Activated T-cell treated with anti-CD3 and anti-CD28 coated beads for 4 hours (primary cell): ENCODE data around the gene MUC2.

Source experiments
- DNase-seq: peaks from one replicate; pipeline ENCODE4 v3.0.0-alpha.2; 2020

MUC2 gene

DNA sequence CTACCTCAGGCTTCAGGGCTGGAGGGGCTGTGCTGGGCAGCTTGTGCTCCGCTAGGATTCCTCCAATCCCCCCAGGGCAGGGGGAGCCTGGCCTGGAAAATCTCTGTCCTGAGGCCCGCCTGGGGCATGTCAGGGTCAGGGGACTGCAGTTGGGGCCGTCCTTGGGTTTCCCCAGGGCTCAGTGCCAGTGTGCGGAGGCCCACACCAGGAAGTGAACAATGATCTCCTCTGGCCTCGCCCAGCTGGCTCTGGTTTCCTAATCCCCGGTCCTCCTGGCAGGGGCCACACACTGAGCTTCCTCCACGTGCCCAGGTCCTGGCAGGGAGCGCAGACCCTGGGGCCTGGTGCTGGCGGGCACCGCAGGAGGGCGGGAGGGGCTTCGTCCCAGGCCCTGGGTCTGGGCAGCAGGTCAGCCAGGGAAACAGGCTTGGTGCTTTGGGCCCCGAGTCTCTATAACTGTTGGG, 1.4 kb upstream of the MUC2 start:
- DNase-seq, result no peak

DNA sequence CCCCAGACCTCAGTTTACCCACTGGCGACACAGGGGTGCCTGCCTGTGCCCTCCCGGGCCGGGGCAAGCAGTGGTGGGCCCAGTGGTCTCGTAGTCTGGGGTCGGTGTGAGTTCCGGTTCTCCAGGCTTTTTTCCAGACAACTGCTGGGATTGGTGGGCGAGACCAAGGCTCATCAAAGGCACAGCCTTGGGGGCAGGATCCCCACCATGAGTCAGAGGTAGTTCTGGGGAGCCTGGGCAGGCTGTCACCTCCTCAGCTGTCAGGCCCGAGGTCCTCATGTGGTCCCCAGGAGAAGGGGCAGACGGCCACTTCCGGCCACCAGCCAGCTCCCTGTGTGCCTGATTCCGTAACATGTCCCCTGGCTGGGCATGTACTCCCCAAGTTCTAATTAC, 827 bp upstream of the MUC2 start:
- no peak for DNase-seq

DNA sequence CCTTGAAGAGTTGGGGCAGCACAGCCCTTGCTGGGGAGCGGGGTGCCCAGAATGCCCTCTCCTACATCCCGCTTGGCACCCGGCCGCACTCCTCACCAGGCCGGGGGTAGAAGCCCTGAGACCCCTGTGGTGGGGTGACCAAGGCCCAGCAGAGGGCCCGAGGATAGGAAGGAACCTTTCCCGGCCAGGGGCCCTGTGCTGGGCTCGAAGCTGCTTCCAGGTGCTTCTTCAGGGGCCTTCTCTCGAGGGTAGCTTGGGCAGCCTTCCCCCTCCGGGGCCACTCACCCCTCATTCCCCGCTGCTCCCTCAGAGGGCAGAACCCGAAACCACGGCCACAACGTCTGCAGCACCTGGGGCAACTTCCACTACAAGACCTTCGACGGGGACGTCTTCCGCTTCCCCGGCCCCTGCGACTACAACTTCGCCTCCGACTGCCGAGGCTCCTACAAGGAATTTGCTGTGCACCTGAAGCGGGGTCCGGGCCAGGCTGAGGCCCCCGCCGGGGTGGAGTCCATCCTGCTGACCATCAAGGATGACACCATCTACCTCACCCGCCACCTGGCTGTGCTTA, 752 bp downstream of the MUC2 start:
- DNase-seq, result no peak

DNA sequence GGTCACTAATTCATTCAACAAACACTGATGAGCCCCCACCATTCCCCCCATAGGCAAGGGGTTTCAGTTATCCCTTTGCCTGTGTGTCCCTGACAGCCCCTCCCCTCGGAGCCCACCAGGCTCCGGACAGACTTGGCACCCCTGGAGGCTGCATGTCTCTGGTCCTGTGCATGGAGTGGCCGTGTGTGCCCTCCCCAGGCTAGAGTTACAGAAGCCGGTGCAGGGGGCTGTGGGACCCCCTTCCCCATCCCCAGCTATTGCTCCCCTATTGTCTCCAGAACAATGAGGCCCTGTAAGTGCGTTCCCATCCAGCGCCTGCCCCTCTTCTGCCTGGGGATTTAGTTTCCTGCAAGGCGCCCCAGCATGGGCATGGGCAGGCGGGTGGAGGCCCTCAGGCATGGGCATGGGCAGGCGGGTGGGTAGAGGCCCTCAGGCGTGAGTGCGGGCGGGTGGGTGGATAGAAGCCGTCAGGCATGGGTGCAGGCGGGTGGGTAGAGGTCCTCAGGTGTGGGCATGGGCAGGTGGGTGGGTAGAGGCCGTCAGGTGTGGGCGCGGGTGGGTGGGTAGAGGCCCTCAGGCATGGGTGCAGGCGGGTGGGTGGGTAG, 1.5 kb downstream of the MUC2 start:
- DNase-seq, result no peak

DNA sequence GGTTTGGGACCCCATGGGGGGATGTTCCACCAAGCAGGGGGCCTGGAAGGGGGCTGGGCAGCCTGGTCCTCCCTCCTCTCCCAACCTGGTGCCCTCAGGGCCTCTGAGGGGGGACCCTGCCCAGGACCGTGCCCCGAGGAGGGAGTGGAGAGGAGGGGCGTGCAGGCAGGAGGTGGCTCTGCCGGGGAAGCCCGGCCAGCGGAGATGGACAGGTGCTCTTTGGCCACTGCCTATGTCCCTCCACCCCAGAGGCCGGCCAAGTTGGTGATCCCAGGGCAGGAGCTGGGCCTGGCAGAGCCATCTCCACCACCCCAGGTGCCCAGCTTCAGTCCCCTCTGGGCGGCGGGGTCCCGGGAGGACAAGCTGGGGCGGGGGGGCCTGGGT, 2.4 kb downstream of the MUC2 start:
- no peak for DNase-seq

DNA sequence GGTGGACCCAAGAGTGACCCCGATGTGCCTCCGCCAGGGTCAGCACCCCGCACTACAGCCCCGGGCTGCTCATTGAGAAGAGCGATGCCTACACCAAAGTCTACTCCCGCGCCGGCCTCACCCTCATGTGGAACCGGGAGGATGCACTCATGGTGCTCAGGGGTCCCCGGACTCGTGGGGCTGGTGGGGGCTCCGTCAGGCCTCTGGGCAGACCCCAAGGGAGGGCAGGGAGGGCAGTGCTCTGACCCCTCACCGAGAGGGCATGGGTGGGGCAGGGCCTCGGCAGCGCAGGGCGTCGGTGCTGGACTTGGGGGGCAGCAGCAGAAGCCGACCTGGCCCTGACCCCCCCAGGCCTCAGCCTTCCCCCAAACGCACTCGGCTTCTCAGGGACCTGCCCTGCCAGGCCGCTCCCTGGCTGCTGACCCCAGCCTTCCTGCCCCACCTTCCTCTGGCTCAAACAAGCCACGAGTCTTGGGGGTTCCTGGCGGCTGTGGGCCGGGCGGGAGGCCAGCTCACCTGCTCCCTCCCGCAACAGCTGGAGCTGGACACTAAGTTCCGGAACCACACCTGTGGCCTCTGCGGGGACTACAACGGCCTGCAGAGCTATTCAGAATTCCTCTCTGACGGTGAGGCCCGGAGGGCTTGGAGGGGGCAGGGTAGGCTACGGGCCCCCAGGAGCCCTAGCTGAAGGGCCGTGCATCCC, 2.9 kb downstream of the MUC2 start:
- DNase-seq, result no peak

DNA sequence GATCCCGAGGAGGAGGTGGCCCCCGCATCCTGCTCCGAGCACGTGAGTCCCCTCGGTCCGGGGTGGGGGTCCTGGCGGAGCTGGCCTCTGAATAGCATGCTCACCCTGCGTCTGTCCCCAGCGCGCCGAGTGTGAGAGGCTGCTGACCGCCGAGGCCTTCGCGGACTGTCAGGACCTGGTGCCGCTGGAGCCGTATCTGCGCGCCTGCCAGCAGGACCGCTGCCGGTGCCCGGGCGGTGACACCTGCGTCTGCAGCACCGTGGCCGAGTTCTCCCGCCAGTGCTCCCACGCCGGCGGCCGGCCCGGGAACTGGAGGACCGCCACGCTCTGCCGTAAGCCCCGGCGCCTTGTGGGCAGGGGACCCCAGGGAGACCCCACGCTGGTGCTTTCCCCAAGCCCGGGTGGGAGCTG, 3.5 kb downstream of the MUC2 start:
- no peak for DNase-seq

DNA sequence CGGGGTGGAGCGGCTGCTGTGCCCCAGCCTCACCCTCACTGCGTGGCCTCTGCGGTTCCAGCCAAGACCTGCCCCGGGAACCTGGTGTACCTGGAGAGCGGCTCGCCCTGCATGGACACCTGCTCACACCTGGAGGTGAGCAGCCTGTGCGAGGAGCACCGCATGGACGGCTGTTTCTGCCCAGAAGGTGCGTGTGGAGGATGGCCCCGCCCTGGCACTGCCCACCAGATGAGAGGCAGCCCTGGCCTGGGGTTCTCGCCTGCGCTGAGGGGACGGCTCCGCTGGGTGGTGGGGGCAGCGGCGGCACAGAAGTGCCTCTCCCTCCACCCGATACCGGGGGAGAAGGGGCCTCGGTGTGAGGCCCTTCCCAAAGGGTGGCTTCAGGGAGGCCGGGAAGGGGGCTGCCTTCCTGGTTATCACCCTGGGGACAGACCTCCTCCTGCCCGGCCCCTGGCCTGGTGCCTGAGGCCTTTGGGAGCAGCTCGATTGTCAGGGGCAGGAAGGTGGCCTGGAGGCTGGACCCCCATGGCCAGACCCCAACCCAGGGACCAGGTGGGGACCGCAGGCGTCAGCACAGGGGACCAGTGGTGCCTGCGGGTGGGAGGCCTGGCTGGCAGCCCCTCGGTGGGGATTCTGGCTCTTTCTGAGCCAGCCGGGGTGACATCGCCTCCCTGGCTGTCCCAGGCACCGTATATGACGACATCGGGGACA, 7.1 kb downstream of the MUC2 start:
- DNase-seq, result no peak

DNA sequence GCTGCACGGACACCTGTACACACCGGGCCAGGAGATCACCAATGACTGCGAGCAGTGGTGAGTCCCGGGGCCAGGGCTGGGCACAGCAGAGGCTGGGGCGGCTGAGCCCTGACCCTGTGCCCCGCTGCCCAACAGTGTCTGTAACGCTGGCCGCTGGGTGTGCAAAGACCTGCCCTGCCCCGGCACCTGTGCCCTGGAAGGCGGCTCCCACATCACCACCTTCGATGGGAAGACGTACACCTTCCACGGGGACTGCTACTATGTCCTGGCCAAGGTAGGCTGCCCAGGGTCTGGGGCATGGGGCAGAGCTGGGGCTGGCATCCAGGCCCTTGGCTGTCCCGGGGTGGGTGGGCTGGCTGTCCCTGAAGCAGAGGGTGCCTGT, 7.7 kb downstream of the MUC2 start:
- DNase-seq, result no peak

DNA sequence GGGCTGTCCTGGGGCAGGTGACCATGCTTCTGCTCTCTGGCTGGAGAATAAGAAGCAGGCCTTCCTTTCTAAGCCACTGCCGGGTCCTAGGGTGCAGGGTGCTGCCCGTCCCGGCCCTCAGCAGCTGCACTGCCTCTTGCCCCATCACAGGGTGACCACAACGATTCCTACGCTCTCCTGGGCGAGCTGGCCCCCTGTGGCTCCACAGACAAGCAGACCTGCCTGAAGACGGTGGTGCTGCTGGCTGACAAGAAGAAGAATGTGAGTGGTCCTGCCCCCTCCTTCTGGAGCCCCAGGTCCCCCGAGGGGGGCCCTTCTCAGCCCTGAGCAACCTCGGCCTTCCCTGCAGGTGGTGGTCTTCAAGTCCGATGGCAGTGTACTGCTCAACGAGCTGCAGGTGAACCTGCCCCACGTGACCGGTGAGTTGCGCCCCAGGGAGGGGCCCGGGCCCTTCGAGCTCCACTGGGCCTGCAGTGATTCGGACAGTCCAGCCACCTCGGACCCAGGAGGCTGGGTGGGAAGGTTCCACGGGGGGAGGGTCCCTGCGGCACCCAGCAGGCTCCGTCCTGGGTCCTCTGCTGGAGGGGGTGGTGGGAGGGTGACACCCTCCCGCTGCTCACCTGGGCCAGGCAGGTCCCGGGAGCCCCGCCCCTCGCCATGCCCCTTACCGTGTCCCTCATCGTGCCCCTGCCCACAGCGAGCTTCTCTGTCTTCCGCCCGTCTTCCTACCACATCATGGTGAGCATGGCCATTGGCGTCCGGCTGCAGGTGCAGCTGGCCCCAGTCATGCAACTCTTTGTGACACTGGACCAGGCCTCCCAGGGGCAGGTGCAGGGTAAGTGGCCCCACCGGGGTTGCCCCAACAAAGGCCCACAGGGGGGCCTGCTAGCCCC, 8.3 kb downstream of the MUC2 start:
- no peak for DNase-seq

DNA sequence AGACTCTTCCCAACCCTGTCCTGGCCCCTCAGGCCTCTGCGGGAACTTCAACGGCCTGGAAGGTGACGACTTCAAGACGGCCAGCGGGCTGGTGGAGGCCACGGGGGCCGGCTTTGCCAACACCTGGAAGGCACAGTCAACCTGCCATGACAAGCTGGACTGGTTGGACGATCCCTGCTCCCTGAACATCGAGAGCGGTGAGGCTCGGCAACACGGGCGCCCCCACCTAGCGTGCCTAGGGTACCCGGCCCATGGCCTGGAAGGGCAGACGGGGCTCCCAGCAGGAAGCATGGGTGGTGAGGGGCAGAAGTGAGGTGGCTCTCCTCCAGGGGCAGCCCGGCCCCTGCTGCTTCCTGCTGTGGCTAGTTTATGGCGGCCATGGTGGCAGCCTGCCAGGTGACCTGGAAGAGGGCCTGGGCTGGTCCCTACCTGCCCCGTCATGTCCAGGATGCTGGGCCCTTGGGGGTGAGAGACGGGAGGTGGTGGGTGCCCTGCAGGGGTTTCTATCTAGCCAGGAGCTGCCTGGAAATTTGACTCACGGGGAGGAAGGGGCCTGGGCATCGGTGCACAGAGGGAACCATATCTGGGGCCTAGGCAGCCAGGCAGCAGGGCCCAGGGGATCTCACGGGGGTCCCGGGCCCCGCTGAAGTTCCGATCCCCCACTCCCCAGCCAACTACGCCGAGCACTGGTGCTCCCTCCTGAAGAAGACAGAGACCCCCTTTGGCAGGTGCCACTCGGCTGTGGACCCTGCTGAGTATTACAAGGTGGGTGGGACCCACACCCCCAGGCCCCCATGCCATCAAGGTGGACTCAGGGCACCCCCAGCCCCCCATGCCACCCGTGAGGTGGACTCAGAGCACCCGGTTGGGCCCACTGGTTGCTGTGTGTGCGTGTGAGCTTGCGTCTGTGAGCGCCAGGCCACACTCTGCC, 9.2 kb downstream of the MUC2 start:
- DNase-seq, result no peak

DNA sequence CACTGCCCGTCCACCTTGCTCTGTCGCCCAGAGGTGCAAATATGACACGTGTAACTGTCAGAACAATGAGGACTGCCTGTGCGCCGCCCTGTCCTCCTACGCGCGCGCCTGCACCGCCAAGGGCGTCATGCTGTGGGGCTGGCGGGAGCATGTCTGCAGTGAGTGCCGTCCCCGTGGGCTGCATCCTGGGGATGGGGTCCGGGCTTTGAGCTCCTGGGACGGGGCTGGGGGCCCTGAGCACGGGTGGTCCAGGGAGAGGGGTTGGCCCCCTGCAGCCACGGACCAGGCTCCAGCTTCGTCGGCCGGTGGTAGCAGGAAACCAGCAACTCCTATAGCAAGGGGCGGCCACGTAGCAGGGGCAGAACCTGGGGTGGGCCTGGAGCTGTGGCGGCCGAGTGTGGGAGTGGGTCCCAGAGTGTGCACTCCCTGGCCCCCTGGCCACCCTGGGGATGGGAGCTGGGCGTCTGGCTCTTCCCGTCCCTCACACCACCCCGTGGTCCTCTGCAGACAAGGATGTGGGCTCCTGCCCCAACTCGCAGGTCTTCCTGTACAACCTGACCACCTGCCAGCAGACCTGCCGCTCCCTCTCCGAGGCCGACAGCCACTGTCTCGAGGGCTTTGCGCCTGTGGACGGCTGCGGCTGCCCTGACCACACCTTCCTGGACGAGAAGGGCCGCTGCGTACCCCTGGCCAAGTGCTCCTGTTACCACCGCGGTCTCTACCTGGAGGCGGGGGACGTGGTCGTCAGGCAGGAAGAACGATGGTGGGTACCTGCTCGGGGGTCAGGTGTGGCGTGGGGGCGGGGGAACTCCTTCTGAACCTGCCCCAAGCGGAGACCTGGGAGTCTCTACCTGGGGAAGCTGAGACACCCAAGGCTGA, 10.1 kb downstream of the MUC2 start:
- DNase-seq, result no peak

DNA sequence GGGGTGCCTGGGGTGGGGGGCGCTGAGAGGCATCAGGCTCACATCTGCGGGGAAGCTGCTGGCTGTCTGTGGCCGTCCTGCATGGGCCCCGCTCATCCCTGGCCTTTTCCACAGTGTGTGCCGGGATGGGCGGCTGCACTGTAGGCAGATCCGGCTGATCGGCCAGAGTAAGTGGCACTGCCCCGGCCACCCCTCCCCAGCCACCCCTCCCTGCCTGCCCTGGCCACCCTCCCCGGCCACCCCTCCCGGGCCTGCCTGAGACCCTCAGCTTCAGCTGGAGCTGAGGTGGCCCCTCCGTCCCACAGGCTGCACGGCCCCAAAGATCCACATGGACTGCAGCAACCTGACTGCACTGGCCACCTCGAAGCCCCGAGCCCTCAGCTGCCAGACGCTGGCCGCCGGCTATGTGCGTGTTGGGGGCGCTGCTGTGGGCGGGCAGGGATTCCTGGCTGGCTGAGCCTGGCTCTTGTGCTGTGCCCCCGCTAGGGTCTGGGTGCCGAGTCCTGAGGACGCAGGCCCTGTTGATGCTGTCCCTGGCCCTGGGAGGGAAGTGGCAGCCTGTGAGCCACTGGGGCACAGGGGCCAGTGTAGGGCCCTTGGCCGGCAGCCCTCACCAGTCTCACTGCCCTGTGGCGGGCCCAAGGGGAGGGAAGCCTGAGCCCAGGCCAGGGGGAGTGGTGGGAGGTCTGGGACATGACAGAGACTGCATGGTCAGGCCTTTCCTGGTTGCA, 10.9 kb downstream of the MUC2 start:
- DNase-seq, result no peak

DNA sequence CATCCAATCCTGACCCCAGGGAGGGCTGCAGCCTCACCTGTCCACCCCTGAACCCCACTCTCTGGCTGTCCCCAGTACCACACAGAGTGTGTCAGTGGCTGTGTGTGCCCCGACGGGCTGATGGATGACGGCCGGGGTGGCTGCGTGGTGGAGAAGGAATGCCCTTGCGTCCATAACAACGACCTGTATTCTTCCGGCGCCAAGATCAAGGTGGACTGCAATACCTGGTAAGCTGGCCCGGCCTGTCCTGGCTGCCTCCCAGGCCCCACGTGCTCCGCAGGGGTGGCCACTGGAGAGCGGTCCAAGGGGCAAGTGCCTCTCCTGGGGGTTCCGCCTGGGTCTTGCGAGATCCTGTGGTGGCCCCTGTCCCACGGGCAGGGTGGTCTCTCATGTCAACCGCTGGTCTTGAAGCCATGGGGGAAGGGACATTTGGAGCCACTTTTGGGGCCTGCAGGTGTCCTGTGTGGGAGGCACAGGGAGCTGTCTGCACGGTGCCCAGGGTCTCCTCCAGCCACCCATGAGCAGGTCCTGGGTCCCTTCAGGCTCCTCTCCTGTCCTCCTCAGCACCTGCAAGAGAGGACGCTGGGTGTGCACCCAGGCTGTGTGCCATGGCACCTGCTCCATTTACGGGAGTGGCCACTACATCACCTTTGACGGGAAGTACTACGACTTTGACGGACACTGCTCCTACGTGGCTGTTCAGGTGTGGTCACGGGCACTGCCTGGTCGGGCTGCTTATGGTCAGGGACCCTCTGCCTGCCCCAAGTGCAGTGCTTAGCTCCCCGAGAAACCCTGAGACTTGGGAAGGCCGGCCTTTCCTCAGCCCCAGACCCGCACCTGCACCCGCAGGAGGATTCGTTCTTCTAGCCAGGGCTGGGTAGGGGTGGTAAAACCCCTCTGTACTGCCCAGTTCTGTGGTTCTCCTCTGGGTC, 11.8 kb downstream of the MUC2 start:
- no peak for DNase-seq

DNA sequence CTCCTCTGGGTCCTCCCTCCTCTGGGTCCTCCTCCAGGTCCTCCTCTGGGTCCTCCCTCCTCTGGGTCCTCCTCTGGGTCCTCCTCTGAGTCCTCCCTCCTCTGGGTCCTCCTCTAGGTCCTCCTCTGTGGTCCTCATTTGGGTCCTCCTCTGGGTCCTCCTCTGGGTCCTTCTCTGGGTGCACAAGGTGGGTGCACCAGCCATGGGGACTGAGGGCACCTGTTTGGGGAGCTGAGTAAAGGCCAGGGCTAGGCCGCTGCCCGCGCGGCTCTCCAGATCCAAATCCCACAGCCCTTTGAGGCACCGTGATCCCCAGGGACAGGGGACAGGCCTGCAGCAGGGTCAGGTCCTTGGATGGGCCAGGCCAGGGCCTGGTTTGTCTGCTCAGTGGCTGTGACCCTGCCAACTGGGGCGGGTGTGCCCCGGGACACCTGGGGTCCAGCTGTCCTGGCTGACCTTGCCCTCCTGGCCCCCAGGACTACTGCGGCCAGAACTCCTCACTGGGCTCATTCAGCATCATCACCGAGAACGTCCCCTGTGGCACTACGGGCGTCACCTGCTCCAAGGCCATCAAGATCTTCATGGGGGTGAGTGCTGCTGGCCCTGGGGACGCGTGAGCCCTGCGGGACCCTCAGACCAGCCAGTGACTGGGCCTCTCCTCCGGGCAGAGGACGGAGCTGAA, 12.7 kb downstream of the MUC2 start:
- DNase-seq, result no peak

DNA sequence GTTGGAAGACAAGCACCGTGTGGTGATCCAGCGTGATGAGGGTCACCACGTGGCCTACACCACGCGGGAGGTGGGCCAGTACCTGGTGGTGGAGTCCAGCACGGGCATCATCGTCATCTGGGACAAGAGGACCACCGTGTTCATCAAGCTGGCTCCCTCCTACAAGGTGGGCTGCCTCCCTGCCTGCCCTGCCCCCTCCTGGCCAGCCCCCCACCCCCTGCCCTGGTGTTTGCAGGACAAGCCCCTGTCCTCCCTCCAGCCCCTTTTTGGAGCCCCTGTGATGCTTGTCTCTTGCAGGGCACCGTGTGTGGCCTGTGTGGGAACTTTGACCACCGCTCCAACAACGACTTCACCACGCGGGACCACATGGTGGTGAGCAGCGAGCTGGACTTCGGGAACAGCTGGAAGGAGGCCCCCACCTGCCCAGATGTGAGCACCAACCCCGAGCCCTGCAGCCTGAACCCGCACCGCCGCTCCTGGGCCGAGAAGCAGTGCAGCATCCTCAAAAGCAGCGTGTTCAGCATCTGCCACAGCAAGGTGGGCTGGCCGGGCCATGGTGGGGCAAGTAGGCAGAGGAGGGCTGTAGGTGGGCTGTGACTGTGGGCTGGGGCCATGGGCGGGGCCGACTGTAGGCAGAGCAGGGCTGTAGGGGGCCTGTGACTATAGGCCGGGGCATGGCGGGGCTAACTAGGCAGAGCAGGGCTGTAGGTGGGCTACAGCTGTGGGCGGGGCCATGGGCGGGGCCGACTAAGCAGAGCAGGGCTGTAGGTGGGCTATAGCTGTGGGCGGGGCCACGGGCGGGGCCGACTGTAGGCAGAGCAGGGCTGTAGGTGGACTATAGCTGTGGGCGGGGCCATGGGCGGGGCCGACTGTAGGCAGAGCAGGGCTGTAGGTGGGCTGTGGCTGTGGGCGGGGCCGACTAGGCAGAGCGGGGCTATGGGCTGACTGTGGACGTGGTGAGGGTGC, 13.6 kb downstream of the MUC2 start:
- no peak for DNase-seq
